Forelimb muscle (tissue), 1 donor: ENCODE measurements around the gene ANKS6. TPM values are rescaled to one million over a fixed set of nuclear protein-coding genes. Genes with fewer than 3 reads are reported as not detected.

Experiments used
- DNase-seq: peaks from one replicate; pipeline ENCODE4 v3.0.0-alpha.2; 2013; ENCODE audit warnings: low read depth
- polyA plus RNA-seq: library from polyadenylated mRNA; unstranded; fragments of 120-200 nt; gene quantifications from one replicate; pipeline ENCODE4 v1.2.1, GENCODE V29; 2013; ENCODE audit not compliant: insufficient read length

ANKS6 gene
- 13.1 TPM for polyA plus RNA-seq

DNA sequence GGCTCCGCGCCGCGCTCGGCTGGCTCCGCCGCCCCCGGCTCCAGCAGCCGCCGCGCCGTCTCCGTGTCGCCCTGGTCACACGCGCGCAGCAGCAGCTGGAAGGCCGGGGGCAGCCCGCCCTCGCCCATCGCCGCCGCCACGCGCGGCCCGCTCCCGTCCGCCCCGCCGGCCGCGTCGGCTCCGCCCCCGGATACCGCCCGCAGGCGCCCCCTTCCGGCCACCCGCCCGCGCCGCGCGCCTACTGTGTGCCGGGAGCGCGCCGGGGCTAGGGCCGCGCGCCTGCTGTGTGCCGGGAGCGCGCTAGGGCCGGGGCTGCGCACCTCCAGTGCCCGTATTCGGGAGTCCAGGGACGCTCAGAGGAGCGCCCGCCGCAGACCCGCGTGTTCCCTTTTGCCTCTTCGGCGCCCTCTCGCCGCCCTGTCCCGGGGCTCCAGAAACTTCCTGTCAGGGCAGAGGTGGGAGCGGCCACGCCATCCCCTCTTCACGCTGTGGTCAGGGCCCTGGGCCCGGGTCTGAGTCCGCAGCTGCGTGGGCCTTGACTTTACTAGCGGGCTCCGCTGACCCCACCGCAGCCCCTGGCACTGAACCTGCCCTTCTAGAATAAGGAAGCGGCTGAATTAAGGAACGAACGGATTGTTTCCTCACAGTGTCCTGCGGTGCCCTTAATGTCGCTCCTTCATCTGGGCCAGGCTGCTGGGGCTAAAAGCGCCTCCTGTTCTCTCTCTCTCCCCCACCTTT, at the start of gene ANKS6:
TSS of gene ANKS6 (minus strand) at position 192 of the 738 bp plus-strand sequence. CDS start at position 128, 64 bp downstream.
- peak; percentile 38 for DNase-seq

- no peak for DNase-seq
Measured at GRCh38 chr9:98846081-98846480, 49.7 kb upstream of the ANKS6 start.

DNA sequence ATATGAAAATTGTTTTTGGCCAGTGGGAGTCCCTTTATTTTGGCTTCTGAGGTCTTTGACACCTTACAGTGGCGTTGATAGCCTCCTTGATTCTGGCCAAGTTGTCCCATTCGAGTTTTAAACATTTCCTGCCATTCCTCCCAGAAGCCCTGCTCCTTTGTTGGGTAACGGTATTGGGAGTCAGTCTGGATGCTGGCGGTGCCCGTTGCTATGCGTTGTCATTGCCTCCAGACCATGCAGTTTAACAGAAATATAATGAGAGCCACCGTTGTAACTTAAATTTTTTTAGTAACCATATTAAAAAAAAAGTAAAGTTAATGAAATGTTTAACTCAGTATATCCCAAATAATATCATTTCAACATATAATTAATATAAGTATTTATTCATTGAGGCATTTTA, 46.2 kb upstream of the ANKS6 start:
- no peak for DNase-seq

- DNase-seq: no peak
Measured at GRCh38 chr9:98839724-98840123, 43.4 kb upstream of the ANKS6 start.

- DNase-seq: no peak
Measured at GRCh38 chr9:98838868-98839565, 42.7 kb upstream of the ANKS6 start.

DNA sequence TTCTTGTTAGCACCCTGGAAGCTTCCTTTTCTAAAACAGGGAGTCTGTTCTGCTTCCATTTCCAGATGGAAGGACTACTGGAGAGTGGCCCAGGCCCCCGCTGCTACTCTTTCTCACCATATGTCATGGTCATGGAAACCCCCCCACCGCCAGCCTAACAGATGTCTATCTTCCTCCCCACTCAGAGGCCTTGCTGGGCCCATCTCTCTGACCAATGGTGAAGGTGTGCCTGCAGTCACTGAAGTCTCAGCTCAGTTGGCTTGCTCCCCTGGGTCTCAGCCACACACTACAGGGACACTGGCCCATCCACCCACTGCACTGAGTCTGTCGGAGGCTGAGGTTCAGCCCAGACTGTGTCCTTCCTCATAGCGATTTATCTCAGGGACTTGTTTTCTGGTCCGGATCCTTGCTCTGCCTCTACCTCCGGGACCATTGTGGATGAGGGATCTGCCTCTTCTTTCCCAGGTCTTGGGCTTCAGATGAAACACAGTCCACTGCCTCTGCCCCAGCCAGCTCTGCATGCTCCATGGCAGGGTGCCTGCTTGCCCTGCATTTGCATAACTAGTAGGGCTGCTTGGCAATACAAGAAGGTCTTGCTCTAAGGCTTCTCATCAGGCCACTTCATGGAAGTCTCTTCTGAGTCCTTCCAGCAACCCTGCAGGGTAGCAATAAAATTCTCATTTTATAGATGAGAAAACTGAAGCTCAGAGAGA, 42.0 kb upstream of the ANKS6 start:
- no peak for DNase-seq

DNA sequence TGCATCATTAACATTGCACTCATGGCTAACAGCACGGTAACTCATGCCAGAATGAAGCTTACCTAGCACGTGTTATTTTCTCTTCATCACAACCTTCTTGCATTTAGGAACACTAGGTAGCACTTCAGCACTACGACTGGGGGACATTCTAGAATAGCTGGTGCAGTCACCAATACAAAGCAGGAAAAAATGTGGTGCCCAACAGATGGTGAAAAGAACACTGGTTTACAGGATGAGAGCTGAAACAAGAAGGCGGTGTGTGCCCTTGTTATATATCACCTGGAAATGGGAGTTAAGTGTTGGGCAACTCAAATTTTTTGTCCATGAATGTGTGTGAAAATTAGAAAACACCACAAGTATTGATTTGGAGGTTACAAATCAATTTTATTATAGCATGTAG, 41.2 kb upstream of the ANKS6 start:
- DNase-seq: no peak

GRCh38 chr9:98836206-98836605, 39.9 kb upstream of the ANKS6 start:
- DNase-seq: no peak

GRCh38 chr9:98834386-98834785, 38.0 kb upstream of the ANKS6 start:
- no peak for DNase-seq

DNA sequence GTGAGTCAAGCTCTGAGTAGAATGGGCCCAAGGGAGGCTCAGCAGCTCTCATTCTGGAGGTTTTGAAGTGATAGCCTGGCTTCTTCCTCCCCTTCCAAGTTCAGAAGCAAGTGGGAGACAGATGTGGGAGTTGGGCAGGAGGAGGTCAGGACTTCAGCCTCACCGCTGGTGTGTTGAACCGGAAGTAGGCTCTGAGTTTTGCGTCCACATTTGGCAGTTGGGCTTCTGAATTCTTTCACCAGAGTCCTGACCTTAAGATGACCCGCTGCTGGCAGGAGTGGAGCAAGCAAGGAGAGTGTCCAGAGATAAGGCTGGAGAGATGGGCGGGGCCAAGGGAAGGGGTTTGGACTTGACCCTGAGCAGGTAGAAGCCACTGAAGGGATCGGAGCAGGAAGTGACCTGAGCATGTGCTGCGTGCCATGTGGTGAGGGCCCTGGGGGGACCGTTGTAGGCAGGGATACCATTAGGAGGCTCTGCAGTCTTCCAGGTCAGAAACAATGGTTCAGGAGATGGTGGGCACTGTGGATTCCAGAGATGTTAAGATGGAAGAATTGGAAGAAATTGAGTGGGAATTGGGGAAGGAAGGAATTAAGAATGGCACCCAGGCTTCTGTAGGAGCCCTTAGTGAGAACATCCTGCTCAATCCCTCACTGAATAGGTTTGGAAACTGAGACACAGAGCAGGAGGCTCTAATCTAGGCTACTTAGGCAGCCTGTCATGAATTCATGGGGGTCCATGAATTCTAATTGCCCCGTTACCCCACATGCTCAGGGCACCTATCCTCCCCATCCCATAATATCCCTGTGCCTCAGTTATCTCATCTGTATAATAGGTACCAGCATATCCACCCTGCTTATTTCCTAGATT, 37.0 kb upstream of the ANKS6 start:
- DNase-seq: no peak

GRCh38 chr9:98832768-98833089, 36.4 kb upstream of the ANKS6 start:
- no peak for DNase-seq

- no peak for DNase-seq
Measured at GRCh38 chr9:98831696-98832095, 35.3 kb upstream of the ANKS6 start.

- DNase-seq: no peak
Measured at GRCh38 chr9:98830554-98830953, 34.2 kb upstream of the ANKS6 start.

DNA sequence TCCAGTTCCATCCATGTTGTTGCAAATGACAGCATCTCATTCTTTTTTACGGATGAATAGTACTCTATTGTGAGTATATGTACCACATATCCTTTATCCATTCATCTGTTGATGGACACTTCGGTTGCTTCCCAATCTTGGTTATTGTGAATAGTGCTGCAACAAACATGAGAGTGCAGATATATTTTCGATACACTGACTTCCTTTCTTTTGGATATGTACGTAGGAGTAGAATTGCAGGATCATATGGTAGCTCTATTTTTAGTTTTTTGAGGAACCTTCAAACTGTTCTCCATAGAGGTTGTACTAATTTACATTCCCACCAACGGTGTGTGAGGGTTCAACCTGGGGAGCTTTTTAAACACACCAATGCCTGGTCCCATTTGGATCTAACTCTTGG, 33.4 kb upstream of the ANKS6 start:
- DNase-seq: no peak

DNA sequence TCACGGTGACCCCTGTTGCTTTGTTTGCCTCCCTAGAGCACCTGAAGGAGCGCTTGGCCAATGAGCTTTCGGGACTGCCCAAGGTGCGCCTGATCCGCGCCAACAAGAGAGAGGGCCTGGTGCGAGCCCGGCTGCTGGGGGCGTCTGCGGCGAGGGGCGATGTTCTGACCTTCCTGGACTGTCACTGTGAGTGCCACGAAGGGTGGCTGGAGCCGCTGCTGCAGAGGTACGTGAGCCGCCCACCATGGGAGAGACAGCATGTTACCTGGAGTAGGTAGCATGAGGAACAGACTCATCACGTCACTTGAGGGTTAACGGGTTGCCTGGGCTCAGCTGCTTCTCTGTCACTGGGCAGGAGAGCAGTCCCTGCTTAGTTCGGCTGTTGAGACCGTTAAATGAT, 30.4 kb upstream of the ANKS6 start:
- DNase-seq: no peak

DNA sequence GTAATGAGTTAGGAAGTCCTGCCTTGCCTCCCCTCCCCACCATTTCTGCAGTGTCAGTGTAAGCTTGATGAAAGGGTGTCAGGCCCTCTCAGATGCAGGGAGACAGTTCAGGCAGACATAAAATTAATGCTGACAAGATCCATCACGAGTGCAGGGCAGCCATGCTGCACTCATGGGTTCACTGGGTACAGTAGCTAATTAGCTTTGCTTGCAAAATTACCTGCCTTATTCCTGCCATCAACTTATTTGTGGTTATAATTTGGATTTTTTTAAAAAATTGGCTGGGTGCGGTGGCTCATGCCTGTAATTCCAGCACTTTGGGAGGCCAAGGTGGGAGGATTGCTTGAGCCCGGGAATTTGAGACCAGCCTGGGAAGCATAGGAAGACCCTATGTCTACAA, 29.1 kb upstream of the ANKS6 start:
- no peak for DNase-seq

GRCh38 chr9:98823666-98824334, 27.4 kb upstream of the ANKS6 start:
- DNase-seq: no peak

GRCh38 chr9:98822661-98823060, 26.3 kb upstream of the ANKS6 start:
- DNase-seq: no peak

DNA sequence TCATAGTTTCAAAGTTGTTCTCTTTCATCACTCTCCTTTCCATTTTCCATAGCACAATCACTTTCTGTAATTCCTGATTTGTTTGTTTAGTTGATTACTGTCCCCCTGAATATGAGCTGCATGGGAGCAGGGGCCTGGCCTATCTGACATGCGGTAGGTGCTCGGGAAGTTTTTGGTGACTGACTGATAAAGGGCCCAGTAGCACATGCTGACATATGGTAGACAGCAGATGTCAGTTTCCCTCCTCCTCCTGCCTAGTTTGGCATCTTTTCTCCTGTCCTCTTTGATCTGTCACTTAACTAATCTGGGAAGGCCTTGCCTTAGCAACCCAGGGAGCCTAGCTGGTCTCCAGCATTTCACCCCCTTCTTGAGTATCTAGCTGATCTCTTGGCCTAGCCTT, 25.5 kb upstream of the ANKS6 start:
- DNase-seq: no peak

DNA sequence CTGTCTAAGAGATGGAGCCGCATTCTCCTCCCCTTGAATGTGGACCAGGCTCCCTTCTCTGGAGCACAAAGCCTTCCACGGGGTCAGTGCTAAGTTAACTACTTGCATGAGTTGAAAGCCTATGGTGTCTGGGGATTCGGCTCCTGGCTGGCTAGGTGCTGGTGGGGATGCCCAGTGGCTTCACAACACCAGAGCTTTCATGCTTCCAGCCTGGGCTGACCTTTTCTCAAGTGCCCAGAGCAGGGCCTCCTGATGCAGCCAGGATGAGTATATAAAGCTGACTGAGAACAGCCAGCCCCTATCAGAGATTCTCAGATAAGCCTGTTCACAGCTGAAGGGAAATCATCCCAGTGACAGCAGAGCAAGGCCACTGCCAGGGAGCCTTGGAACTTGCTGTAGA, 22.9 kb upstream of the ANKS6 start:
- no peak for DNase-seq

DNA sequence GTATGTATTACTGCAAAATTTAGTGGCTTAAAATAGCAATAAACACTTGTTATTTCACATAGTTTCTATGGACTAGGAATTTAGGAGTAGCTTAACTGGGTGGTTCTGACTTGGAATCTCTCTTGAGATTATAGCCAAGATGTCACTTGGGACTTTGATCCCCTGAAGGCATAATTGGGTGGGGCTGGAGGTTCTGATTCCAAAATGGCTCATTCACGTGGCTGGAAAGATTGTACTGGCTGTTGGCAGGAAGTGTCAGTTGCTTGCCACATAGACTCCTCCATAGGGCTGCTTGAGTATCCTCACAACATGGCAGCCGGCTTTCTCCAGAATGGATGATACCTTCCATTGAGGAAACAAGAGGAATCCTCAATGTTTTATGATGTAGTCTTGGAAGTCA, 22.4 kb upstream of the ANKS6 start:
- DNase-seq: no peak
